Limb (tissue), 2 donors: ENCODE results near the gene KRTAP10-3.
A peak's percentile ranks its signal among the peaks of the same experiment; 100 is the strongest.

Experiments
- DNase-seq, 2 donors: peaks; one replicate each; pipeline ENCODE4 v3.0.0-alpha.2; 2016; ENCODE audit errors: extremely low spot score in 2 of 2

Gene KRTAP10-3

DNA sequence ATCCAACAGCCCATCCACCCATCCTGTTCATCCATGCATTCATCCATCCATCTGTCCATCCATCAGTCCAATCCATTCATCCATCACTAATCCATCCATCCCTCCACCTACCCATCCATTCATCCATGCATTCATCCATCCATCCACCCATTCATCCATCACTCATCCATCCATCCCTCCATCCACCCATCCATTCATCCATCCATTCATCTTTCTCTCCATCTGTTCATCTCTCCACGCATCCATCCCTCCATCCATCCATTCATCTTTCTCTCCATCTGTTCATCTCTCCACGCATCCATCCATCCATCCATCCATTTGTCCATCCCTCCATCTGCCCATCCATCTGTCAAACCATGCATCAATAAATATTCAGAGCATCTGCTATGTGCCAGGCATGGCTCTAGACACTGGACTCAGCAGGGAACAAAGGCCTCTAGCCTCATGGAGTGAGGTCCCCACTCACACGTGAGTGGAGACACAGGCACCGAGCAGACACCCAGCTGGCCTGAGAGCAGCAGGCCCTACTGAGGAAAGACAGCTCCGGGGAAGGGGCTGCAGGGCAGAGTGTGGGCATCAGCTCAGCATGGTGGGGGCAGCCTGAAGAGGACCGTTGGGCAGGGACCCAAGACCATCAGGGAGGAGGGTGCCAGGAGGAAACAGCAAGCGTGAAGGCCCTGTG lies 28.2 kb downstream of the KRTAP10-3 start:
- DNase-seq, result no peak

DNA sequence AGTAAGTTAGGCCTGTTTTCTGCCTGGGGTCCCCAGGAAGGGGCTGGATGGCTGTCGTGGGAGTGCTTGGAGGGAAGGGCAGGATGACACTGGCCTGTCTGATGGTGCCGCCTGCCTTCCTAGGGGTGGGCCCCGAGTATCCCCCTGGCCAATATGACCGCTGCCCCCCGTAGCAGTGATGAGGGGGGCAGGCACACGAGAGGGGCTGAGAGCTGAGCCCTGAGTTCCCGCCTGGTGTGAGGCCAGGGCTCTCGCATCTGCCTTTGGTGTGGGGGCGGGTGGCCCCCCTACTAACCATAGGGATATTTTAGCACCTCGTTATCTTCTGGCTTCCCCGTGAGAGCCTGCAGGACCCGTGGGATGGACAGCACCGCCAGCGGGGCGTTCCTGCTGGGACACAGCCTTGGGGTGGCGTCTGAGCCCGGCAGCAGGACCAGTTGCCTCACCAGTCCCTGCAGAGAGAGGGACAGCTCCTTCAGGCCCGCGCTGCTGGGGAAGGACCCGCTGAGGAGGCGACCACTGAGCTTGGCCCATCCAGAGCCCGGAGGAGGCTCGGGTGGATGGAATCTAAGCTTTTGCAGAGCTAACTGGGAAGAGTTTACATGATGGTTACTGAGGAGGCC lies 29.0 kb downstream of the KRTAP10-3 start:
- peak in 1 of 2 donors; percentile 9 for DNase-seq

DNA sequence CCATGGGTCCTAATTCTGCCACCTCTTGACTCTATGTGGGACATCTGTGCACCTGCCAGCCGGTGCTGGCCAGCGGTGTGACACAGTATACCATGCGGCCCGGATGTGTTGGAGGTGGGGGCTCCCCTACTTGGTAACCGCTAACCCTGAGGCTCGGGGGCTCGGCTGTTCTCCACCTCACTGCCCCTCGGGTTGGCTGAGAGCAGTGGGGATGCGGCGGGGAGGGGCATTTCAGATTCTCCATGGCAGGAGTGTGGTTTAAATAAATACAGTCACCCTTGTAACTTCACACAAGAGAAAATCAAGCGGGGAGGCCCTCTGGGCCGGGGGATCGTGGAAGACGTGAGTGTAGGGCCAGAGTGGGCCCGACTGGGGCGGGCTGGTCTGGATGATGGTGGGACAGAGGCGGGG lies 29.6 kb downstream of the KRTAP10-3 start:
- peak in 1 of 2 donors; percentile 7 for DNase-seq

DNA sequence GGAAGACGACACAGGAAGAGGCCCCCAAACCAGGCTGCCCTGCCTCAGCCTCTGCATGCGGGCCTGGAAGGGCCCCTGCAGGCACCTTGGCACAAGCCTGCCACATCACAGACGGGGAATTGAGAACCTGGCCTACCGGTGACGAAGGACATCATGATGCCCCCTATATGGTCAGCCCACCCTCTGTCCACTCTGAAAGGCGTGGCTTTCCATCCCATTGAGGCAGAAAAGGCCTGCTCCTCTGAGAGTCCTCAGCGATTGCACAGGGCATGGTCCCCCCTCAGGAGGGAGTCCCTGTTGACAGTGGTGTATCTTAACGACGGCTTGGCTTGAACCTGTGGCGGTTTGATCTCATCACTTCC lies 30.0 kb downstream of the KRTAP10-3 start:
- no peak for DNase-seq

DNA sequence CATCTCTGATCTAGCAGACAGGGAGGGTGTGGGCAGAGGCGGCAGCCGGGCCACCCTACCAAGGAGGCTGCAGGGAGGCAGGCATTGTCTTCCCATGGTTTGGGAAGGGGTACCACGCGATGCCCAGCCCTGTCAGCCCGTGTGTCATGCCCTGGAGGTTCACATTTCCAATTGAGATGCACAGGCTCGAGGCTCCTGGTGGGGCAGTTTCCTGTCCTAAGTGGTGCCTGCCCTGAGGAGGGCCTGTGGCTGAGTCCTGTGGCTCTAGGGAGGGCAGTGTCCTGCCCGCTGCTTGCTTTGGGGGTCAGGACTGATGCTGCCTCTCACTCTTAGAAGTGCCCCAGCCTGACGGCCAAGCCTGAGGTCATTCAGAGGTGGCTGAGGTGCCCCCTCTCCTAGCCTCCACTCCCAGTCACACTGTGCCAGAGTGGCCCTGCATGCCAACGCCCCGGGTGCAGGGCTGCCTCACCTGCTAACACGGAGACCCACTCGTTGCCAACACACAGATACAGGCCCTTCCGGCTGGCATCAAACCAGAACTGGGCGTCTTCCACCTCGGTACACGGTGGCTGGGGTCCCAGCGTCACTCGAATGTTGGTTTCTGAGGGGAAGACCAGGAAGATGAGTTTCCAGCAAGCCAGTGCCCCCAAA lies 30.5 kb downstream of the KRTAP10-3 start:
- DNase-seq, result peak in 1 of 2 donors; percentile 20

DNA sequence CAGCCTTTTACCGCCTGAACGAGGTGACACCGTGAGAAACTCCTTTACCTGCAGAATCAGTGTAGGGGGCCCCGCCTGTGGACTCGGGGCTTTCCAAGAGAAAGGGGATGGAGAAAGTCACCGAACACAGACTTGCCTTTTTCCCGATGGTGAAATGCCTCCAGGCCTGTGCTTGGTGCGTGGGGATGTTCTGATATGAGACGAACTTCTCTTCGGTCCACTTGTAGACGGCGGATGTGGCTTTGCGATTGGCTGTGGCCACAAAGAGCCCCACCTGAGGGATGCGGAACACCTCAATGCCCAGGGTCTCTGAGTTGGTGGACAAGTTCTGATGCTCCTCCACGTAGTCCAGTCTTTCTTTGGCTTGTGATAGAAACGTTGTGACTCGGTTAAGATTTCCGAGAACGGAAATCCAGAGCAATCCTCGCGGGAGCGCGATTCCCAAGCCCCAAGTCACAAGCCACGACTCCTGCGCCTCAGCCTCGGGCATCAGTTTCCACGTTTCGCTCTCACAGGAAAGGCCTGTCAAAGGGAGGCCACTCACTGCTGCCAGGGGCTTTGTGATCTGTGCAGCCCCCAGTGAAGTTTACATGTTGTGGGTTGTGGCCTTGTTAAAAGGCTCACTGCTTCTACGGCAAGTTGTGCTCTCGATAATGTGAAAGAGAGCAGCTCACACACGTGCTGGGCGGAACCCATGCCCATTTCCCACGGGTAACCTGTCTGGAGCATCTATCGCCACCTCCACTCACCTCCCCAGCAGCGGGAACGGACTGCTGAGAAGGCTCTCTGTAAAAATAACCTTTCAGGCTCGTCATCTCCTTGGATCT lies 31.2 kb downstream of the KRTAP10-3 start:
- DNase-seq, result peak in 1 of 2 donors; percentile 9

DNA sequence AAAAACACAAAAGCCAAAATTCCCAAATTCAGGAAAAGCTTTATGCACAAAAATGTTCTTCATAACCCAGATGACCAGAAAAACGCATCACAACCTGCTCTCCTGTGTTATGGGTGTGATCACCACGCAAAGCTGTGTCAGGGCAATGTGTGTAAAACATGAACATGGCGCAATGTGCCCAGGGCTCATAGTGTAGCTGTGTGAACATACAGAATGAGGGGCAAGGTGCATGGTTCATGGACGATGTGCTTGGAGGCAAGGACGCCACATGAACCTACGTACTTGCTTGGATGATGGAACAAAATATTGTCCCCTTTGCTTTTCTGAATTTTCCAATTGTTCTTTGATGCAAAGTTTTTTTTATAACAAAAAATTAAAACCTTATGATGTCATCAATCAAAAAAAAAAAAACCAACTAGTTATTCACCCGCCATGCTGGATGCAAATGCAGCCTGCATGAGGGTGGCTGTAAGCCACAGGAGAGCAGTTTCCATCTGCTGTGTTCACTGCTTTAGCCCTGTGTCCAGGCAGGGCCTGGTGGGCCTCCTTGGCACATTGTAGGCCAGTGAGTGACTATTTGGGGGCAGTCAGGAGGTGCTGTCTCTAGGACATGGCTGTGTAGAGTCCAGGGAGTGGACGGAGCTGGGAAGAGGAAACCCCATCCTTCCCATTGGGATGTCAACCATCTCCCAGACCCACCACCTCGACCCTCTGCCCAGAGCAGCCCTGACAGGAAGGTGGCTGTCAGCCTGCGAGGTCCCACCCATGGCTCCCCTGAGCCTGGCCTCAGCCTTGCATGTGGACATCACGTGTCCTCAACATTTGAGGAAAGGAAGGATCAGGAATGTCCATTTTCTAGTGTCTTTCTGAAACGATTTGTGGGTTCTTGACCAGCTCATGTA lies 32.2 kb downstream of the KRTAP10-3 start:
- peak in 1 of 2 donors; percentile 4 for DNase-seq

DNA sequence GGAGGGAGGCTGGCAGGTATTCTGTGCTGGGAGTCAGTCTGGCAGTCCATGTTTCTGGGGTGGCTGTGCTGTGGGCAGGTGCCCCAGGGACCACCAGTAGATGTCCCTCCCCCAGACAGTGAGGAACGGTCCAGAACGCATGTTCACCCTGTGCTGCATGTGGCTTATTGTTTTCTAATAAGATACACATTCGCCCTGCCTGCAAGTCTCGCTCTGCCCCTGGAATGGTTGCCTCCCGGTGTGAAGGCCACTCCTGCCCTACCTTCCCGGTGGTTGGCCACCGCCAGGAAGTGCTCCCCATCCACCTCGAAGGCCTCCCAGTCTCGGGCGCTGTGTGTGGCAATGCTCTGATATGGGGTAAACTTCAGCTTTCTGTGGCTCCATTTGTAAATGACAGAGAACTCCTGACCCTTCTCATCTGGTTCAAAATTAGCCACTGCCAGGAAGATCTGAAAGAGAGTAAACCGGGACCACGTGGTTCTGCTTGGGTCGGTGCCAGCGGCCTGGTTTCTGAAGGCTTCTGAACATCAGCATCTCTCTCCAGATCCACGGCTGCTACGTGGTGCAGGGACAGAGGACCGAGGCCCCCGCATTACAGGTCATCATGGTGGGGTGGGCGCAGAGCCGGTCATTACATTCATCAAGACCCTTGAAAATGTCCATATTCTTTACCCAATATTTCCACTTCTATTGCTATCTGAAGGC lies 33.1 kb downstream of the KRTAP10-3 start:
- peak in 1 of 2 donors; percentile 6 for DNase-seq

DNA sequence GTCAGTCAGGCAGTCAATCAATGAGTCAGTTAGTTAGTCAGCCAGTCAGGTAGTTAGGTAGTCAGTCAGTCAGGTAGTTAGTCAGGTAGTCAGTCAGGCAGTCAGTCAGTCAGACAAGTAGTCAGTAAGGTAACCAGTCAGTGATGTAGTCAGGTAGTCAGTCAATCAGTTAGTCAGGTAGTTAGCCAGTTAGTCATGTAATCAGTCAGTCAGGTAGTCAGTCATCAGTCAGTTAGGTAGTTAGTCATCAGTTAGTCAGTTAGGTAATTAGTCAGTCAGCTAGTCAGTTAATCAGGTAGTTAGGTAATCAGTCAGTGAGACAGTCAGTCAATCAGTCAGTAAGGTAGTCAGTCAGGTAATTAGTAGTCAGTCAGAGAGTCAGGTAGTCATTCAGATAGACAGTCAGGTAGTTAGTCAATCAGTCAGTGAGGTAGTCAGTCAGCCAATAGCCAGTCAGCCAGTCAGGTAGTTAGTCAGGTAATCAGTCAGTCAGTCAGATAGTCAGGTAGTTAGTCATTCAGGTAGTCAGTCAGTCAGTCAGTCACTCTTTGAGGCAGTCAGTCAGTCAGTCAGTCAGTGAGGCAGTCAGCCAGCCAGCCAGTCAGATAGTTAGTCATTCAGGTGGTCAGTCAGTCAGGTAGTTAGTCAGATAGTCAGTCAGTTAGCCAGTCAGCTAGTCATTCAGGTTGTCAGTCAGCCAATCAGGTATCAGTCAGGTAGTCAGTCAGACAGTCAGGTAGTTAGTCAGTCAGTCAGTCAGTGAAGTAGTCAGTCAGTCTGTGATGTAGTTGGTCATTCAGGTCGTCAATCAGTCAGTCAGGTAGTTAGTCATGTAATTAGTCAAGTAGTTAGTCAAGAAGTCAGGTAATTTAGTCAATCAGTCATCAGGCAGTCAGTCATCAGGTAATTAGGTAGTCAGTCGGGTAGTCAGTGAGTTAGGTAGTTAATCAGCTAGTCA lies 33.9 kb downstream of the KRTAP10-3 start:
- DNase-seq, result no peak

DNA sequence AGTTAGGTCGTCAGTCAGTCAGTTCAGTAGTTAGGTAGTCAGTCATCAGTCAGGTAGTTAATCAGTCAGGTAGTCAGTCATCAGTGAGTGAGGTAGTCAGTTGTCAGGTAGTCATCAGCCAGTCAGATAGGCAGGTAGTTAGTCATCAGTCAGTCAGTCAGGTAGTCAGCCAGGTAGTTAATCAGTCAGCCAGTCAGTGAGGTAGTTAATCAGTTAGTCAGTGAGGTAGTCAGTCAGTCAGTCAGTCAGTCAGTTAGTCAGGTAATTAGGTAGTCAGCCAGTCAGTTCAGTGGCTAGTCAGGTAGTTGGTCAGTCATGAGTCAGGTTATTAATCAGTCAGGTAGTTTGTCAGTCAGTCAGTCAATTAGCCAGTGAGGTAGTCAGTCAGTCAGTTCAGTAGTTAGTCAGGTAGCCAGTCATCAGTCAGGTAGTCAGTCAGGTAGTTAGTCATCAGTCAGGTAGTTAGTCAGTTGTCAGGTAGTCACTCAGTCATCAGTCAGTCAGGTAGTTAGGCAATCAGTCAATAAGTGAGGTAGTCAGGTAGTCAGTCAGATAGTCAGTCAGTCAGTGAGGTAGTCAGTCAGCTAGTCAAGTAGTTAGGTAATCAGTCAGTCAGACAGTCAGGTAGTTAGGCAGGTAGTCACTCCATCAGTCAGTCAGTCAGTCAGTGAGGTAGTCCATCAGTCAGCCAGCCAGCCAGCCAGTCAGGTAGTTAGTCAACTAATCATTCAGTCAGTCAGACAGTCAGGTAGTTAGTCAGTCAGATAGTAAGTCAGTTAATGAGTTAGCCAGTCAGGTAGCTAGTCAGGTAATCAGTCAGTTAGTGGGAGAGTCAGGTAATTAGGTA lies 34.8 kb downstream of the KRTAP10-3 start:
- peak in 1 of 2 donors; percentile 5 for DNase-seq

DNA sequence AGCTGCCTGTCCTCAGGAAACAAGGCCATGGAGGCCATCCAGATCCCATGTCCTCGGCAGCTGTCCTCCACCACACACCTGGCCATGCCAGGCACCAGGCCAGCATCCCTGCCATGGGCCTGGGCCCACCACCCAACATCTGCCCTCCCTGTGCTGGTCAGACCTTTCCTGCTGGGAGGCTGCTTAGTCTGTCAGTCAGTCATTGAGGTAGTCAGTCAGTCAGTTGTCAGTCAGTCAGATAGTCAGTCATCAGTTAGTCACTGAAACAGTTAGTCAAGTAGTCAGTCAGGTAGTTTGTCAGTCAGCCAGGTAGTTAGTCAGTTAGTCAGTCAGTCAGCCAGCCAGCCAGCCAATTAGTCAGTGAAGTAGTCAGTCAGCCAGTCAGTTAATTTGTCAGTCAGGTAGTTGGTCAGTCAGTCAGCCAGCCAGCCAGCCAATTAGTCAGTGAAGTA lies 35.8 kb downstream of the KRTAP10-3 start:
- DNase-seq, result no peak

DNA sequence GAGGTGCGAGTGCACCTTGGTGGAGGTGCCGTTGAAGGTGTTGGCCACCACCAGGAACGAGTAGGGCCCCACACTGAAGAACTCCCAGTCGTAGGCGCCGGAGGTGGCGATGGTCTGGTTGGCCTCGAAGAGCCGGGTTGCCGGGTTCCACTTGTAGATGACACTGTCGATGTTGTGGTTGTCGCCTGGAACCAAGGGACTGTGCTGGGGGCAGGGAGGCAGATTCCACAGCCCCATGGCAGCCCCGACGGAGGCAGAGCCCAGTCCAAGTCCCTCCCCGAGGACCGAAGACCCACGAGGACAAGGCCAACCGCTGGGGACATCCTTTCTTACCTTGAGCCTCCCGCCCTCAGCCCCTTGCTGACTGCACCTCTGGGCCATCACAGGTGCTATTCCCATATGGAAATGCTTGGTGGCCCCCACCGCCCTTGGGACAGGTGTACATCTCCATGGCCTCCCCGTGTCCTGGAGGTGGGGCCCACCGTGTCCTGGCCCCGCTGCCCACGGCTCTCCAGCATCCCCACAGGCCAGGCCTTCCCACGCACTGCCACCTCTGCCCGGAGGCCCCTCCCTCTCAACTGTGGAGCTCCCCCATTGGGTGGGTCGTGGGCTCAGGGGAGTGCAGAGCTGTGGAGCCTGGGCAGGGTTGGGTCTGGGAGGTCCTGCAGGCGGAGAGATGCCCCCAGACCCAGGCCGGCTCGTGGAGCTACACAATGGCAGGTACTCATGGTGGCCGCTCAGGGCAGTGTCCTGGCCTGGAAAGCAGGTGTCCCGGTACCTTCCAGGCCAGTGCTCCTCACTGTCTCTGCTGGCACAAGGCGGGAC lies 36.5 kb downstream of the KRTAP10-3 start:
- DNase-seq, result peak in 1 of 2 donors; percentile 22

DNA sequence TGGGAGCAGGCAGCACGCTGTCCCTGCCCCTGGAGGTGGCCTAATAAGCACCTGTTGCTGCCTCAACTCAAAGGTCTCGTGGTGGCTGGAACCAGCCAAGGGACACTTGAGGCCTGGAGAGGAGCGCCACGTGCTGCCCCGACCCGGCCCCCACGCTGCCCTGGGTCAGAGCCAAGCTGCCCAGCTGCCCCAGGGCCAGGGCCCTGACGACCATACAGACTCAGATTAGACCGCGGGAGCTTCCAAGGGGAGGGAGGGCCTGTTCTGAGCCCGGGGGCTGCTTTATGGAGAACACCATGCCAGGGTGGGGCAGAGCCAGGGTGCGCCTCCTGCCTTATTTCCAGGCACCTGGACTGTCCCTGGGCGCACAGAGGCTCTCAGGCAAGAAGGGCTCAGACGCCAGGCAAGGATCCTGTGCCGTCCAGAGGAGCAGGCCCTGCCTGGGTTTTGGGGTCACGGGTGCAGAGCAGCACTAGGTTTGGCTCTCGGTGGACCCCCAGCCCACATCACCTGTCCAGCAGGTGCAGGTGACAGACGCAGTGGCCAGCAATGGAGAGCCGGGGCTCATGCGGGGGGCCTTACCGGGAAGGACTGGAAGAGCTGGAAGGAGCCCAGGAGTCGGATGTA lies 37.2 kb downstream of the KRTAP10-3 start:
- peak in 1 of 2 donors; percentile 24 for DNase-seq

DNA sequence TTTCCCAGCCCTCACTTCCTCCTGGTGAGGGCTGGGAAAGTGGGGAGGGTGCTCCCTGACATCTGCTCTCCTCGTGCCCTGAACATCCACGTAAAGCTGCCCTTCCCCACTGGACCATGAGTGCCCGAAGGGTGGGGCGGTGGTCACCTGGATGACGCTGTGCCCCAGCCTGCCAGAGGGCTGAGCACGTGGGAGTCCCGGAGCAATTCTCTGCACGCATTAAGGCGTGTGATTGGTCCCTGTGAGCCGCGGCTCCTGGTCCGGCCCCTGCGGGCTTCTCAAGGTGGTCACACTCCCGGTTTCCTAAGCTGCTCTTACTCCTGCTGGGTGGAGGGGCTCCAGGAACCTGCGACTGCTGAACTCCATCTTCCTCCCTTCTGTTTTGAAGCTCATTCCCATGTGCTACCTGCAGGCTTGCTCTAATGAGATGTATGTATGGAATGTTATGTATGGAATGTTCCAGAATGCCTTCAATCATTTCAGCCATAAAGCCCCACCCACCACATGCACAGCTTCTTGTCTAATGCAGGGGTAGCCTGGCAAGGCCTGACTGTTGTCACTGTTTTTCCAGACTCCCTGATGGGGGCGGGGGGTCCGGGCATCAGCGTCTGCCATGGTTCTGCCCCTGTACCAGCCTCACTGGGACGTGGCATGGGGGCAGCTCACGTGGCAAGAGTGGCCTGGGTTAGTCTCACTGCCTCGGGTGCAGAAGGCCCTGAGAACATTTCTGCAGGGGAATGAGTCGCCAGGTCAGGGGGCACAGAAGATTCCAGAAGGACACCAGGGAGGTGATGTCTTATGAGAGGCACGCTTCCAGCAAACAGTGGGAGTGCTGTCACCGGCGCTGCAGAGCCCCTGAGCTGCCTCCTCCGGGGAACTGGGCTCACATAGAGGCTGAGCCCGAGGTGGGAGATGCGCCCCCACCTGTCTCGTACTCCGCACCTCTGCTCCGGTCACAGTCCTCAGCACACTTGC lies 38.0 kb downstream of the KRTAP10-3 start:
- DNase-seq, result no peak
